Ovary (tissue), 3 donors: ENCODE results near the gene HDAC2.
"Not testable (repeated sequence)": the region's sequence is repeated elsewhere in the genome, so short reads cannot be mapped to it uniquely, and the experiment has no call there.

Experiments
- POLR2A ChIP-seq: fragments of 450-650 bp; IDR thresholded peaks from one replicate; pipeline ENCODE4 v1.6.1; 2017; ENCODE audit warnings: antibody characterized with exemption, mild to moderate bottlenecking, moderate library complexity
- TF ChIP-seq, protein P1 (sequence below), 3 donors: fragments of 450-650 bp in 2 of 3; fragments of 200-600 bp in 1 of 3; IDR thresholded peaks; one replicate each; pipeline versions ENCODE4 v1.5.1 to v1.8.0; 2016 to 2022; ENCODE audit warnings: antibody characterized with exemption in 3 of 3, mild to moderate bottlenecking in 1 of 3
- donor health status: DM: no; HTN: no; CAD: no.

DNA sequence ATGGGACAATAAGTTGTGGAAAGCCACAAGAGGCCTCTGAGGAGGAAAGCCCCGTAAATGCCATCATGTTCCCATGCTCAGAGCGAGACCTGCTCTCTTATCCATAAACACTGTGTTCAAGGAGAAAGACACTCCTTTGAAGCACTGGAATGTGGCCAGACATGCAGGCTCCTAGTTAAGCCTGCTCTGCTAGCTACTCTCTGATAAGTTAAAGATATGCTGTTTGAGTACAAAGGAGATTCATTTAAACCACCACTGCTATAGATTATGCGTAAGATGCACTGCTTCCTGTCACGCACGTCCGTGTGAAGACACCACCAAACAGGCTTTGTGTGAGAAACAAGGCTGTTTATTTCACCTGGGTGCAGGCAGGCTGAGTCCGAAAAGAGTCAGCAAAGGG, 40.5 kb upstream of the HDAC2 start:
- TF ChIP-seq, protein P1, sequence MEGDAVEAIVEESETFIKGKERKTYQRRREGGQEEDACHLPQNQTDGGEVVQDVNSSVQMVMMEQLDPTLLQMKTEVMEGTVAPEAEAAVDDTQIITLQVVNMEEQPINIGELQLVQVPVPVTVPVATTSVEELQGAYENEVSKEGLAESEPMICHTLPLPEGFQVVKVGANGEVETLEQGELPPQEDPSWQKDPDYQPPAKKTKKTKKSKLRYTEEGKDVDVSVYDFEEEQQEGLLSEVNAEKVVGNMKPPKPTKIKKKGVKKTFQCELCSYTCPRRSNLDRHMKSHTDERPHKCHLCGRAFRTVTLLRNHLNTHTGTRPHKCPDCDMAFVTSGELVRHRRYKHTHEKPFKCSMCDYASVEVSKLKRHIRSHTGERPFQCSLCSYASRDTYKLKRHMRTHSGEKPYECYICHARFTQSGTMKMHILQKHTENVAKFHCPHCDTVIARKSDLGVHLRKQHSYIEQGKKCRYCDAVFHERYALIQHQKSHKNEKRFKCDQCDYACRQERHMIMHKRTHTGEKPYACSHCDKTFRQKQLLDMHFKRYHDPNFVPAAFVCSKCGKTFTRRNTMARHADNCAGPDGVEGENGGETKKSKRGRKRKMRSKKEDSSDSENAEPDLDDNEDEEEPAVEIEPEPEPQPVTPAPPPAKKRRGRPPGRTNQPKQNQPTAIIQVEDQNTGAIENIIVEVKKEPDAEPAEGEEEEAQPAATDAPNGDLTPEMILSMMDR (IDR thresholded peaks at IDR 0.05): not testable (repeated sequence)
- not testable (repeated sequence) for TF ChIP-seq POLR2A
